GM12878 (cell line): ENCODE measurements around the gene KLHDC1. TPM values are rescaled to one million over a fixed set of nuclear protein-coding genes. Genes with fewer than 3 reads are reported as not detected.
"Not testable (repeated sequence)": the region's sequence is repeated elsewhere in the genome, so short reads cannot be mapped to it uniquely, and the experiment has no call there.

Experiments used
- ATAC-seq: fragments of 200-7000 bp; cut with Tn5 transposase; 3 replicates; pipeline ENCODE4 v1.9.1; 2020; ENCODE audit warnings: mild to moderate bottlenecking, moderate library complexity
- BruUV-seq: library from RNA; stranded (reverse); fragments of 400-500 nt; replicated peaks from 2 replicates; lab custom pipeline; 2021; lab: Mats Ljungman, UMichigan
- CTCF ChIA-PET: fragments of 300-600 bp; sonication (Branson Sonifier 250); formaldehyde crosslinking; extraction: SDS; loops from one replicate; lab custom pipeline; 2021; ENCODE audit warnings: inconsistent platforms; lab: Yijun Ruan, JAX
- POLR2A ChIA-PET: fragments of 350-600 bp; formaldehyde crosslinking; extraction: SDS; loops from one replicate; lab custom pipeline; 2021; ENCODE audit warnings: inconsistent platforms; lab: Charles Lee
- RAD21 ChIA-PET: fragments of 300-600 bp; sonication (Branson Sonifier 250); formaldehyde crosslinking; loops from one replicate; lab custom pipeline; 2023; ENCODE audit warnings: antibody characterized with exemption; ENCODE audit not compliant: unreplicated experiment; lab: Charles Lee
- SMC1A ChIA-PET: fragments of 300-600 bp; sonication (Branson Sonifier 250); formaldehyde crosslinking; loops from one replicate; lab custom pipeline; 2023; ENCODE audit not compliant: unreplicated experiment, uncharacterized antibody; lab: Charles Lee
- DNase-seq: peaks from one replicate; pipeline ENCODE4 v3.0.0-alpha.2; 2011; ENCODE audit warnings: low read depth, low spot score
- FAIRE-seq: peaks from 3 replicates; lab custom pipeline; 2011; peaks lifted over from hg19 to GRCh38; lab: Jason Lieb, UNC
- H2AFZ ChIP-seq: 2 replicates; pipeline ENCODE4 v1.6.0; 2011; ENCODE audit warnings: low read depth, low read length, control low read depth; ENCODE audit not compliant: control insufficient read depth
- H3K27ac ChIP-seq: 2 replicates; pipeline ENCODE4 v1.5.1; 2011; ENCODE audit warnings: control low read depth; ENCODE audit not compliant: control insufficient read depth, insufficient read depth
- H3K27me3 ChIP-seq, 2 experiments: replicated peaks in 1 of 2; 2 replicates each; pipeline versions ENCODE4 v1.6.0 to v1.6.1; 2011; ENCODE audit warnings: low read length in 1 of 2; ENCODE audit not compliant: control insufficient read depth in 2 of 2, insufficient read depth in 2 of 2
- H3K36me3 ChIP-seq, 2 experiments: 2 replicates each; pipeline ENCODE4 v1.5.1; 2011; ENCODE audit warnings: low read length in 1 of 2; ENCODE audit not compliant: control insufficient read depth in 2 of 2, insufficient read depth in 2 of 2
- H3K4me1 ChIP-seq: 2 replicates; pipeline ENCODE4 v1.6.1; 2011; ENCODE audit warnings: mild to moderate bottlenecking, low read length, moderate library complexity, mixed read lengths; ENCODE audit not compliant: control insufficient read depth, insufficient read depth
- H3K4me2 ChIP-seq: 2 replicates; pipeline ENCODE4 v1.6.0; 2011; ENCODE audit warnings: control low read depth; ENCODE audit not compliant: control insufficient read depth, insufficient read depth
- H3K4me3 ChIP-seq: fragments of 200-600 bp; sonication (generic); 2 replicates; pipeline ENCODE4 v1.5.1; 2016
- H3K79me2 ChIP-seq: 2 replicates; pipeline ENCODE4 v1.6.0; 2011; ENCODE audit warnings: low read length; ENCODE audit not compliant: control insufficient read depth, insufficient read depth
- H3K9ac ChIP-seq: 2 replicates; pipeline ENCODE4 v1.8.0; 2011; ENCODE audit warnings: low read length, control low read depth, mixed read lengths; ENCODE audit not compliant: control insufficient read depth, insufficient read depth
- H3K9me3 ChIP-seq: replicated peaks from 3 replicates; pipeline ENCODE4 v1.5.1; 2011; ENCODE audit warnings: mild to moderate bottlenecking, low read length; ENCODE audit not compliant: control insufficient read depth, insufficient read depth
- H4K20me1 ChIP-seq: 2 replicates; pipeline ENCODE4 v1.6.0; 2011; ENCODE audit not compliant: control insufficient read depth, insufficient read depth
- ATF7 ChIP-seq: fragments of 450-650 bp; IDR thresholded peaks from 2 replicates; pipeline ENCODE4 v1.6.1; 2016; ENCODE audit warnings: low read depth, mild to moderate bottlenecking
- WGBS: methylation state at CpG from one replicate; pipeline ENCODE4 v1.1.6; 2016; ENCODE audit warnings: low lambda C conversion rate; ENCODE audit not compliant: insufficient replicate concordance, insufficient coverage; ENCODE audit errors: missing lambda C conversion rate; 5-methylcytosine and 5-hydroxymethylcytosine counted together
- in situ Hi-C: fragments of 300-500 bp; cut with MboI; formaldehyde crosslinking; loops from 9 replicates; pipeline ENCODE4 v1.14.3; 2018; ENCODE audit warnings: mixed read lengths
- intact Hi-C: fragments of 100-400 bp; cut with micrococcal nuclease; formaldehyde crosslinking; loops from one replicate; pipeline ENCODE4 v1.14.2; 2022; ENCODE audit not compliant: unreplicated experiment
- polyA plus RNA-seq, 11 experiments: library from polyadenylated mRNA; depleted of rRNA in 4 of 11; unstranded in 6 of 11; stranded (reverse) in 5 of 11; fragments of >200 nt; fragmentation: Nextera tagmentation in 4 of 11; fragmentation: Illumina TruSeq in 1 of 11; extraction: Ambion mirVana in 4 of 11; extraction: Trizol in 1 of 11; gene quantifications; 1 replicate in 1 of 11; 2 replicates in 10 of 11; pipeline versions ENCODE4 v1.2.1 to v1.2.3, GENCODE V29; 2011 to 2016; ENCODE audit warnings: inconsistent platforms in 2 of 11, missing spikeins in 2 of 11, low read depth in 1 of 11
- total RNA-seq, 4 experiments: library from RNA; depleted of rRNA in 3 of 4; stranded (reverse); fragments of >200 nt in 3 of 4; fragmentation: Illumina TruSeq in 1 of 4; extraction: Trizol in 1 of 4; gene quantifications; 2 replicates each; pipeline versions ENCODE4 v1.2.1 to v1.2.3, GENCODE V29; 2013 to 2021
- TF ChIP-seq, protein P1 (sequence below): fragments of 450-650 bp; IDR thresholded peaks from 2 replicates; pipeline ENCODE4 v1.6.1; 2016; ENCODE audit warnings: mild to moderate bottlenecking
- TF ChIP-seq, protein P2 (sequence below): fragments of 450-650 bp; IDR thresholded peaks from 2 replicates; pipeline ENCODE4 v1.6.1; 2016; ENCODE audit warnings: mild to moderate bottlenecking, moderate library complexity, borderline replicate concordance

KLHDC1 gene
- total and polyA plus RNA-seq, 10 of the 15 experiments (the other 5 are each of a cell fraction or from before 2014, with no cell fraction given): 0.22 to 0.98 (median 0.55) TPM

DNA sequence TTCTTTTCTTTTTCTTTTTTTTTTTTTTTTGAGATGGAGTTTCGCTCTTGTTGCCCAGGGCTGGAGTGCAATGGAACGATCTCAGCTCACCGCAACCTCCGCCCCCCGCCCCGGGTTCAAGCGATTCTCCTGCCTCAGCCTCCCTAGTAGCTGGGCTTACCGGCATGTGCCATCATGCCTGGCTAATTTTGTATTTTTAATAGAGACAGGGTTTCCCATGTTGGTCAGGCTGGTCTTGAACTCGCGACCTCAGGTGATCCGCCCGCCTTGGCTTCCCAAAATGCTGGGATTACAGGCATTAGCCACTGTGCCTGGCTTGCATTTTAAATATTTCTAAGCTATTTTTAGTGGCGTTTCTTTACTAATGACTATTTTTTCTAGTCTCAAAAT is 810 bp downstream of the KLHDC1 start:
- ATAC-seq, RAD21 ChIA-PET, H3K27me3 ChIP-seq, in situ Hi-C loops, H3K4me1 ChIP-seq, BruUV-seq, H3K27ac ChIP-seq, FAIRE-seq, H3K79me2 ChIP-seq, SMC1A ChIA-PET, H3K9me3 ChIP-seq, DNase-seq, H3K36me3 ChIP-seq, H4K20me1 ChIP-seq: not testable (repeated sequence)
- POLR2A ChIA-PET: interaction anchor here (0.7 to 1.3 kb wide), 2 partner anchors 59 to 751 kb away, joined by 3 read pairs; no protein-coding TSS in a partner anchor
- CTCF ChIA-PET: interaction anchor here (0.7 kb wide), 1 partner anchor 70 kb away, joined by 4 read pairs; no protein-coding TSS in a partner anchor
- TF ChIP-seq, protein P1, sequence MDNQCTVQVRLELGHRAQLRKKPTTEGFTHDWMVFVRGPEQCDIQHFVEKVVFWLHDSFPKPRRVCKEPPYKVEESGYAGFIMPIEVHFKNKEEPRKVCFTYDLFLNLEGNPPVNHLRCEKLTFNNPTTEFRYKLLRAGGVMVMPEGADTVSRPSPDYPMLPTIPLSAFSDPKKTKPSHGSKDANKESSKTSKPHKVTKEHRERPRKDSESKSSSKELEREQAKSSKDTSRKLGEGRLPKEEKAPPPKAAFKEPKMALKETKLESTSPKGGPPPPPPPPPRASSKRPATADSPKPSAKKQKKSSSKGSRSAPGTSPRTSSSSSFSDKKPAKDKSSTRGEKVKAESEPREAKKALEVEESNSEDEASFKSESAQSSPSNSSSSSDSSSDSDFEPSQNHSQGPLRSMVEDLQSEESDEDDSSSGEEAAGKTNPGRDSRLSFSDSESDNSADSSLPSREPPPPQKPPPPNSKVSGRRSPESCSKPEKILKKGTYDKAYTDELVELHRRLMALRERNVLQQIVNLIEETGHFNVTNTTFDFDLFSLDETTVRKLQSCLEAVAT: 0 out of 2 replicates have a peak, but pooled peaks have one; percentile 3
- TF ChIP-seq, protein P2, sequence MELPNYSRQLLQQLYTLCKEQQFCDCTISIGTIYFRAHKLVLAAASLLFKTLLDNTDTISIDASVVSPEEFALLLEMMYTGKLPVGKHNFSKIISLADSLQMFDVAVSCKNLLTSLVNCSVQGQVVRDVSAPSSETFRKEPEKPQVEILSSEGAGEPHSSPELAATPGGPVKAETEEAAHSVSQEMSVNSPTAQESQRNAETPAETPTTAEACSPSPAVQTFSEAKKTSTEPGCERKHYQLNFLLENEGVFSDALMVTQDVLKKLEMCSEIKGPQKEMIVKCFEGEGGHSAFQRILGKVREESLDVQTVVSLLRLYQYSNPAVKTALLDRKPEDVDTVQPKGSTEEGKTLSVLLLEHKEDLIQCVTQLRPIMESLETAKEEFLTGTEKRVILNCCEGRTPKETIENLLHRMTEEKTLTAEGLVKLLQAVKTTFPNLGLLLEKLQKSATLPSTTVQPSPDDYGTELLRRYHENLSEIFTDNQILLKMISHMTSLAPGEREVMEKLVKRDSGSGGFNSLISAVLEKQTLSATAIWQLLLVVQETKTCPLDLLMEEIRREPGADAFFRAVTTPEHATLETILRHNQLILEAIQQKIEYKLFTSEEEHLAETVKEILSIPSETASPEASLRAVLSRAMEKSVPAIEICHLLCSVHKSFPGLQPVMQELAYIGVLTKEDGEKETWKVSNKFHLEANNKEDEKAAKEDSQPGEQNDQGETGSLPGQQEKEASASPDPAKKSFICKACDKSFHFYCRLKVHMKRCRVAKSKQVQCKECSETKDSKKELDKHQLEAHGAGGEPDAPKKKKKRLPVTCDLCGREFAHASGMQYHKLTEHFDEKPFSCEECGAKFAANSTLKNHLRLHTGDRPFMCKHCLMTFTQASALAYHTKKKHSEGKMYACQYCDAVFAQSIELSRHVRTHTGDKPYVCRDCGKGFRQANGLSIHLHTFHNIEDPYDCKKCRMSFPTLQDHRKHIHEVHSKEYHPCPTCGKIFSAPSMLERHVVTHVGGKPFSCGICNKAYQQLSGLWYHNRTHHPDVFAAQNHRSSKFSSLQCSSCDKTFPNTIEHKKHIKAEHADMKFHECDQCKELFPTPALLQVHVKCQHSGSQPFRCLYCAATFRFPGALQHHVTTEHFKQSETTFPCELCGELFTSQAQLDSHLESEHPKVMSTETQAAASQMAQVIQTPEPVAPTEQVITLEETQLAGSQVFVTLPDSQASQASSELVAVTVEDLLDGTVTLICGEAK: 0 out of 2 replicates have a peak, but pooled peaks have one; percentile 24
- 0 out of 2 replicates have a peak, but pooled peaks have one; percentile 24 for TF ChIP-seq ATF7
- H3K4me3 ChIP-seq: 0 out of 2 replicates have a peak overlapping the region, but pooled peaks have one; percentile 47
- intact Hi-C loops: loop anchor here (2.0 kb wide), 1 partner anchor 73 kb away; no protein-coding TSS in a partner anchor
- H2AFZ ChIP-seq: peak overlapping the region; percentile 92; the same call in 1 of the 2 replicates
- peak overlapping the region; percentile 89 for H3K4me2 ChIP-seq
- H3K9ac ChIP-seq: peak overlapping the region; percentile 71; the same call in 1 of the 2 replicates
- WGBS: 2% methylated on average over 11 of the region's 13 CpGs
